ENCODE results near the gene ABHD6. TPM values are rescaled to one million over a fixed set of nuclear protein-coding genes. Genes with fewer than 3 reads are reported as not detected.
"Not testable (repeated sequence)": the region's sequence is repeated elsewhere in the genome, so short reads cannot be mapped to it uniquely, and the experiment has no call there.

Gene ABHD6
- total and polyA plus RNA-seq, 8 donors = 0.69 to 5.5 (median 2.0) TPM

DNA sequence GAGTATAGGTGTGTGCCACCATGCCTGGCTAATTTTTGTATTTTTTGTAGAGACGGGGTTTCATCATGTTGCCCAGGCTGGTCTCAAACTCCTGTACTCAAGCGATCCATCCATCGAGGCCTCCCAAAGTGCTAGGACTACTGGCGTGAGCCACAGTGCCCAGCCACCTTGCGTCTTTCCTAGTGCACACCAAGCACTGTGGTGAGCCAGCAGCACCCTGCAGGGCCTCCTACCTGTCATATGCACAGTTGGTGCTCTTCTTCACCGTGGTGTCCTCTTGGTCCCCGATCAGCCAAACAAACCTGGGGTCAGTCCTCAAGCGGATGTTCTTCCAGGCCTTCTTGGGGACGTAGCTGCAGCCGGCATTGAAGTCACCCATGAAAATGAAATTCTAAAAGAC, 40.0 kb upstream of the ABHD6 start:
- intact Hi-C loops (cut with DNase I) = no loop called here

DNA sequence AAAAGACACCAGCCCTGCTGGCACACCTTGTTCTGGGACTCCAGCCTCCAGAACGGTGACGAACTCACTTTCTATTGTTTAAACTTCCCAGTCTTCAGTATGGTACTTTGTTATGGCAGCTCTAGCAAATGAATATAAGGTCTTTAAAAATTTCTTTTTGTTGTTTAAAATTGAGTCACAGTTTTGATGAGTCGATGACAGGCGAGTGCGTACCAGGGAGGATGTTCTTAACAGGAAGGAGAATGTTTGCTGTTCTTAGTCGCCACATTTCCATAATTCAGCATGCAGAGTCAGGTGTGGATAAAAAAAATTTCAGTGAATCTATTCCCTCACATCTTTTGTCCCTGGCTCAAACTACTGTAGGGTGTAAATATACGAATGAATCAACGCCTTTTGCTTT, 39.2 kb upstream of the ABHD6 start:
- Histone ChIP-seq H3K4me3 (no peak overlapping the region), H3K9me3 (no peaks in the 10 kb centered on the region), H3K4me1 (no peaks in the 10 kb centered on the region), H3K36me3 (no peaks in the 10 kb centered on the region), H3K27ac (no peak overlapping the region), H3K27me3 (no peaks in the 10 kb centered on the region)
- 86 to 92% methylated on average over 8 of the region's 8 CpGs for WGBS, 2 donors
- no peak for FAIRE-seq
- DNase-seq = no peak
- ATAC-seq = no peak
- TF ChIP-seq, protein P1, sequence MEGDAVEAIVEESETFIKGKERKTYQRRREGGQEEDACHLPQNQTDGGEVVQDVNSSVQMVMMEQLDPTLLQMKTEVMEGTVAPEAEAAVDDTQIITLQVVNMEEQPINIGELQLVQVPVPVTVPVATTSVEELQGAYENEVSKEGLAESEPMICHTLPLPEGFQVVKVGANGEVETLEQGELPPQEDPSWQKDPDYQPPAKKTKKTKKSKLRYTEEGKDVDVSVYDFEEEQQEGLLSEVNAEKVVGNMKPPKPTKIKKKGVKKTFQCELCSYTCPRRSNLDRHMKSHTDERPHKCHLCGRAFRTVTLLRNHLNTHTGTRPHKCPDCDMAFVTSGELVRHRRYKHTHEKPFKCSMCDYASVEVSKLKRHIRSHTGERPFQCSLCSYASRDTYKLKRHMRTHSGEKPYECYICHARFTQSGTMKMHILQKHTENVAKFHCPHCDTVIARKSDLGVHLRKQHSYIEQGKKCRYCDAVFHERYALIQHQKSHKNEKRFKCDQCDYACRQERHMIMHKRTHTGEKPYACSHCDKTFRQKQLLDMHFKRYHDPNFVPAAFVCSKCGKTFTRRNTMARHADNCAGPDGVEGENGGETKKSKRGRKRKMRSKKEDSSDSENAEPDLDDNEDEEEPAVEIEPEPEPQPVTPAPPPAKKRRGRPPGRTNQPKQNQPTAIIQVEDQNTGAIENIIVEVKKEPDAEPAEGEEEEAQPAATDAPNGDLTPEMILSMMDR (IDR thresholded peaks at IDR 0.05) = no peak
- intact Hi-C loops (cut with DNase I) = no loop called here

More for the DNA sequence above, 40.0 kb upstream of the ABHD6 start:
- DNase-seq (no peak), ATAC-seq (no peak), FAIRE-seq (no peak)
- no peaks in the 10 kb centered on the region for H3K27me3 ChIP-seq
- H3K36me3 ChIP-seq = no peaks in the 10 kb centered on the region
- WGBS, 2 donors = 90 to 91% methylated on average over 10 of the region's 10 CpGs
- H3K4me1 ChIP-seq = no peaks in the 10 kb centered on the region
- no peaks in the 10 kb centered on the region for H3K9me3 ChIP-seq
- TF ChIP-seq, protein P1 (IDR thresholded peaks at IDR 0.05) = no peak
- no peak overlapping the region for H3K4me3 ChIP-seq
- no peak overlapping the region for H3K27ac ChIP-seq

DNA sequence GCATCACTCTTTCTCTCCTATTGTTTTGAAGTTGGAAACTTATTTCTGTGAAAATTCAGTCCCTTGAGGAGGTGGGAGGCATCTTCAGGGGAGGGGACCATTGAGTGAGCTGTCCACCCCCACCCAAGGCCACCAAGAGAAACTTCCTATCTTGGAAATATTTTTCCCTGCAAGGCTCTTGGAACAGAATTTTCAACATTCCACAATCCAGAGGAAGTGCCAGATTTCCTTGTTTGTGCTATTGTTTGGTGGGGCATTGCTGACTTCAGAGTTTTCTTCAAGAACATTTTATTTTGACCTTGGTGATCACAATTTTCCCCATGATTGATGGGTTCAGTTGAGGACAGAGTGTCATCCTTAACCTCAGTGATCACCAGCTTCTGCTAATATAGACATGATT, 38.8 kb upstream of the ABHD6 start:
- no peaks in the 10 kb centered on the region for H3K4me1 ChIP-seq
- FAIRE-seq (no peak), DNase-seq (no peak), ATAC-seq (no peak)
- no peak overlapping the region for H3K4me3 ChIP-seq
- intact Hi-C loops (cut with DNase I) = no loop called here
- H3K9me3 ChIP-seq = no peaks in the 10 kb centered on the region
- no peaks in the 10 kb centered on the region for H3K27me3 ChIP-seq
- TF ChIP-seq, protein P1 (IDR thresholded peaks at IDR 0.05) = no peak
- H3K36me3 ChIP-seq = no peaks in the 10 kb centered on the region
- no peak overlapping the region for H3K27ac ChIP-seq

DNA sequence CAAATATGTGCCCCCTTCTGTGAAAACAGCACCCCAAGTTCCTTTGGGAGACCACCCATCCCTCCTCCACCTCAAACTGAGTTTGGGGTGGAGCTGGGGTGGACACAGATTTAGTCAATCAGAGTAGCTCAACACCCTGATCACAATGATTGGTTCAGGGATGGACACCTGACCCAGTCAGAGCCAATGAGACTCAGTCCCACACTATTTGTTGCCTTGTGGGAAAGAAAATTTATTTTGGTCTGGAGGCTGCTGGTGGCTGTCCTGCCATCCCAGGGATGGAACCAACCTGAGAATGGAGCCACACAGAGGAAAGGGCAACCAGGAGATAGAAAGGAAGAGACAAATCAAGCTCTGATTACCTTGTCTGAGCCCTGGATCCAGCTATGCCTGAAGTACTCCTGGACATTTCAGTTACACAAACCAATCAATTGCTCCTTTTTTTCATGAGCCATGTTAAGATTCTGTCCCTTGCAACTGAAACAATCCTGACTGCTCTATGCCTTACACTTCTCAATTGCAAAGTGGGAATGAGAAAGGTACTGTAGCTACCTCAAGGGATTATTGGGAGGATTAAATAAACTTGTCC, 37.4 kb upstream of the ABHD6 start:
- no peak for DNase-seq
- Histone ChIP-seq H3K27me3 (no peaks in the 10 kb centered on the region), H3K36me3 (no peaks in the 10 kb centered on the region), H3K9me3 (no peaks in the 10 kb centered on the region), H3K4me3 (no peak overlapping the region), H3K4me1 (no peaks in the 10 kb centered on the region), H3K27ac (no peak overlapping the region)
- no peak for ATAC-seq
- TF ChIP-seq, protein P1 (IDR thresholded peaks at IDR 0.05) = no peak
- intact Hi-C loops (cut with DNase I) = no loop called here
- FAIRE-seq = no peak

DNA sequence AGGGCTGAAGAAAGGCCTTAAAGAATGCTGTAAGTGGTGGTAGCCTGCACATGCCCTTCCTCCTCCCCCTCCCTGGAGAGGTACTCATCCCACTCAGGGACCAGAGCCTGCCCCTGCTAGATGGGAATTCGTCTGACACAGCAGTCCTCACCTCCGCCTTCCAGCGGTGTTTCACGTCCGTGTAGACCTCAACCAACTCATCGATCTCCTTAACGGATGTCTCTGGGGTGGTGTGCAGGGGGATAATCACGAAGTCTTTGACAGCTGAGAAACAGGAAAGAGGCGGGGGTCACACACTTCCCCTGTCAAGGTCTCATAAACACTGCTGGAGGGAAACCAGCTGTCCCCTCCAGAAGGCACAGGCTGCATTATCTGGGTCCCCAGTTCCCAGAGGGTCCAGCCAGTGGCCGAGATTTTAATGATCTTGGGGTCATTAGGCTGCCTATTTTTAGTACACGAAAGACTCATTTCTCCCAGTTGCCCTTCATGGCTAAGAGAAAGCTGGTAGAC, 36.7 kb upstream of the ABHD6 start:
- H3K27ac ChIP-seq = no peak overlapping the region
- FAIRE-seq (no peak), ATAC-seq (no peak), DNase-seq (no peak)
- no peaks in the 10 kb centered on the region for H3K36me3 ChIP-seq
- no peak overlapping the region for H3K4me3 ChIP-seq
- WGBS, 2 donors = 77 to 82% methylated on average over 11 of the region's 11 CpGs
- no peaks in the 10 kb centered on the region for H3K27me3 ChIP-seq
- intact Hi-C loops (cut with DNase I) = no loop called here
- H3K4me1 ChIP-seq = no peaks in the 10 kb centered on the region
- no peaks in the 10 kb centered on the region for H3K9me3 ChIP-seq
- TF ChIP-seq, protein P1 (IDR thresholded peaks at IDR 0.05) = no peak

DNA sequence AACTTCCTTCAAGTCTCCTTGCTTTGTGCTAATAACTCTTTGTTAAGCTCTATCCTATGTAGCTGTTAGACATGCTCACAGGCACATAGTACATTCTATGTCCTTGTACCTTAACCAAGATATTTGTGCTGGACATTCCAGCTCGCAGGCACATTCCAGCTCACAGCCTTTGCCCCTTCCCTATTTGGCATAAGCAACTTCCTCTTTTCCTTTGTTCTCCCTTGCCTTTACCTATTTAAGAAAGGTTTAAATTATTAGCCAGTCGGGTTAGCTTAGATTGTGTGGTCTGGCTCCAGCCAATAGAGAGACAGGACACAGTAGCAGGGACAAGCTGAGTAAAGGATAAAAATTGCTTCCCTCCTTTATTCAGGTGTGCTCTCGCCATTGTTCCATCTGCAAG, 36.1 kb upstream of the ABHD6 start:
- H3K9me3 ChIP-seq; H3K4me3 ChIP-seq; H3K27me3 ChIP-seq; H3K36me3 ChIP-seq; intact Hi-C loops (cut with DNase I); FAIRE-seq; ATAC-seq; H3K27ac ChIP-seq; H3K4me1 ChIP-seq; DNase-seq: not testable (repeated sequence)
- WGBS, 2 donors = 52 to 64% methylated on average over 3 of the region's 3 CpGs
